ENCODE measurements around the gene PRAMEF7. TPM values are rescaled to one million over a fixed set of nuclear protein-coding genes. Genes with fewer than 3 reads are reported as not detected.

Gene PRAMEF7
- total RNA-seq, 1 donor from 2014 or later, result not detected

Small RNAs within 50 kb of the gene (small RNA-seq; reads per million reads assigned to genes)
- not detected for gene RNU6-1072P (ENCODE audit: low replicate concordance)

Other genes with a start within 250 kb of the PRAMEF7 start
- gene AADACL3, start 200.5 kb upstream of the PRAMEF7 start, total RNA-seq, result not detected
- gene CFAP107, start 170.4 kb upstream of the PRAMEF7 start, total RNA-seq, result not detected
- not detected for gene PRAMEF12, start 142.9 kb upstream of the PRAMEF7 start, total RNA-seq
- gene PRAMEF1, start 125.2 kb upstream of the PRAMEF7 start, total RNA-seq, result not detected
- gene PRAMEF11, start 85.2 kb upstream of the PRAMEF7 start, total RNA-seq, result not detected
- not detected for gene HNRNPCL1, start 67.9 kb upstream of the PRAMEF7 start, total RNA-seq
- gene PRAMEF2, start 59.5 kb upstream of the PRAMEF7 start, total RNA-seq, result not detected
- not detected for gene PRAMEF4, start 30.4 kb upstream of the PRAMEF7 start, total RNA-seq
- not detected for gene PRAMEF10, start 18.3 kb upstream of the PRAMEF7 start, total RNA-seq
- not detected for gene PRAMEF6, start 31.0 kb downstream of the PRAMEF7 start, total RNA-seq
- not detected for gene PRAMEF27, start 140.0 kb downstream of the PRAMEF7 start, total RNA-seq
- gene HNRNPCL3, start 144.2 kb downstream of the PRAMEF7 start, total RNA-seq, result not detected
- gene PRAMEF25, start 154.2 kb downstream of the PRAMEF7 start, total RNA-seq, result not detected
- not detected for gene HNRNPCL2, start 200.2 kb downstream of the PRAMEF7 start, total RNA-seq
- gene PRAMEF26, start 239.4 kb downstream of the PRAMEF7 start, total RNA-seq, result not detected
- gene HNRNPCL4, start 249.0 kb downstream of the PRAMEF7 start, total RNA-seq, result not detected

Measured in temporal lobe (tissue), 2 donors.